HepG2 (cell line): ENCODE measurements around the gene LRRC74A. TPM values are rescaled to one million over a fixed set of nuclear protein-coding genes. Genes with fewer than 3 reads are reported as not detected.
A peak's percentile ranks its signal among the peaks of the same experiment; 100 is the strongest.

Source experiments
- ATAC-seq: fragments of 200-7000 bp; cut with Tn5 transposase; 3 replicates; pipeline ENCODE4 v1.9.1; 2020; ENCODE audit warnings: mild to moderate bottlenecking, moderate library complexity
- BruUV-seq: library from RNA; stranded (reverse); fragments of 400-500 nt; replicated peaks from 2 replicates; lab custom pipeline; 2021; lab: Mats Ljungman, UMichigan
- CTCF ChIA-PET: fragments of 300-600 bp; formaldehyde crosslinking; extraction: SDS; loops from one replicate; lab custom pipeline; 2021; ENCODE audit warnings: low total read pairs, inconsistent platforms, low intra/inter-chr PET ratio; lab: Yijun Ruan, JAX
- POLR2A ChIA-PET: fragments of 350-600 bp; sonication (Branson Sonifier 250); formaldehyde crosslinking; loops from one replicate; lab custom pipeline; 2020; ENCODE audit warnings: antibody characterized with exemption, inconsistent platforms; lab: Yijun Ruan, JAX
- DNase-seq: peaks from one replicate; pipeline ENCODE4 v3.0.0-alpha.2; 2015; ENCODE audit warnings: low spot score
- FAIRE-seq: peaks from 3 replicates; lab custom pipeline; 2011; peaks lifted over from hg19 to GRCh38; lab: Jason Lieb, UNC
- H2AFZ ChIP-seq: one replicate; pipeline ENCODE4 v1.6.1; 2011; ENCODE audit warnings: low read length, inconsistent platforms
- H3K27ac ChIP-seq: fragments of 300-600 bp; 3 replicates; pipeline ENCODE4 v1.8.0; 2011; ENCODE audit warnings: mixed run types, mild to moderate bottlenecking, mixed read lengths, low read length, inconsistent platforms; ENCODE audit not compliant: insufficient read depth; ENCODE audit errors: extremely low read length
- H3K27me3 ChIP-seq, 2 experiments: fragments of 200-600 bp in 1 of 2; 2 replicates in 1 of 2; 3 replicates in 1 of 2; pipeline versions ENCODE4 v1.6.0 to v1.8.0; 2011; ENCODE audit warnings: low read length in 2 of 2, mild to moderate bottlenecking in 2 of 2, moderate library complexity in 2 of 2, inconsistent platforms in 1 of 2; ENCODE audit not compliant: insufficient read depth in 2 of 2, control insufficient read depth in 1 of 2
- H3K36me3 ChIP-seq, 2 experiments: fragments of 200-600 bp in 1 of 2; replicated peaks in 1 of 2; 2 replicates in 1 of 2; 3 replicates in 1 of 2; pipeline versions ENCODE4 v1.5.1 to v1.8.0; 2011; ENCODE audit warnings: low read length in 2 of 2, inconsistent platforms in 1 of 2; ENCODE audit not compliant: insufficient read depth in 2 of 2, control insufficient read depth in 1 of 2
- H3K4me1 ChIP-seq: 2 replicates; pipeline ENCODE4 v1.5.1; 2012; ENCODE audit warnings: low read length, inconsistent platforms; ENCODE audit not compliant: insufficient read depth
- H3K4me2 ChIP-seq: 2 replicates; pipeline ENCODE4 v1.6.0; 2011; ENCODE audit warnings: low read depth, low read length, inconsistent platforms
- H3K4me3 ChIP-seq, 3 experiments: fragments of 200-600 bp in 1 of 3; sonication (generic), shearing (Covaris generic) in 1 of 3; replicated peaks in 1 of 3; 2 replicates each; pipeline ENCODE4 v1.5.1; 2011 to 2016; ENCODE audit warnings: low read length in 3 of 3, inconsistent platforms in 2 of 3, low read depth in 2 of 3, mild to moderate bottlenecking in 2 of 3, control low read depth in 1 of 3, mixed read lengths in 1 of 3; ENCODE audit not compliant: insufficient read depth in 1 of 3
- H3K79me2 ChIP-seq: one replicate; pipeline ENCODE4 v1.6.1; 2011; ENCODE audit warnings: low read length, inconsistent platforms; ENCODE audit not compliant: insufficient read depth
- H3K9ac ChIP-seq: 2 replicates; pipeline ENCODE4 v1.6.0; 2011; ENCODE audit warnings: mild to moderate bottlenecking, low read depth, low read length, inconsistent platforms; ENCODE audit not compliant: insufficient read depth
- H3K9me3 ChIP-seq: 2 replicates; pipeline ENCODE4 v1.5.1; 2012; ENCODE audit warnings: mild to moderate bottlenecking, low read length
- H4K20me1 ChIP-seq: 2 replicates; pipeline ENCODE4 v1.6.0; 2011; ENCODE audit warnings: inconsistent platforms, mild to moderate bottlenecking, low read length, moderate library complexity; ENCODE audit not compliant: insufficient read depth
- CBX2 ChIP-seq, 2 experiments: fragments of 200-600 bp in 1 of 2; sonication (generic); formaldehyde crosslinking in 1 of 2; IDR thresholded peaks; 2 replicates each; pipeline versions ENCODE4 v1.7.0 to v1.8.1; 2018 to 2022; ENCODE audit warnings: low read depth in 2 of 2, low read length in 1 of 2, mild to moderate bottlenecking in 1 of 2, missing genetic modification reagents in 1 of 2
- CEBPB ChIP-seq: IDR thresholded peaks from 2 replicates; pipeline ENCODE4 v1.6.1; 2011; ENCODE audit warnings: low read depth, low read length, improper control_type of control experiment, borderline replicate concordance
- ELF1 ChIP-seq: sonication (generic); formaldehyde crosslinking; IDR thresholded peaks from 2 replicates; pipeline ENCODE4 v1.4.0; 2020; ENCODE audit warnings: missing genetic modification reagents
- FOXA3 ChIP-seq: IDR thresholded peaks from 2 replicates; pipeline ENCODE4 v1.6.1; 2016; ENCODE audit warnings: missing genetic modification reagents, missing compliant biosample characterization
- FOXM1 ChIP-seq: sonication (generic); formaldehyde crosslinking; IDR thresholded peaks from 2 replicates; pipeline ENCODE4 v1.5.0; 2020; ENCODE audit warnings: missing genetic modification reagents
- MATR3 ChIP-seq: sonication (generic); formaldehyde crosslinking; IDR thresholded peaks from 2 replicates; pipeline ENCODE4 v1.4.0; 2020; ENCODE audit warnings: missing genetic modification reagents
- MLX ChIP-seq: IDR thresholded peaks from 2 replicates; pipeline ENCODE4 v1.6.1; 2016
- RAD51 ChIP-seq: fragments of 450-650 bp; IDR thresholded peaks from 2 replicates; pipeline ENCODE4 v1.6.1; 2016; ENCODE audit warnings: borderline replicate concordance
- RBAK ChIP-seq: sonication (generic); formaldehyde crosslinking; IDR thresholded peaks from 2 replicates; pipeline ENCODE4 v1.5.1; 2020; ENCODE audit warnings: mild to moderate bottlenecking, missing genetic modification reagents
- REST ChIP-seq, 2 experiments: IDR thresholded peaks; 2 replicates each; pipeline ENCODE4 v1.6.1; 2011 to 2012; ENCODE audit warnings: low read length in 2 of 2, borderline replicate concordance in 1 of 2, low read depth in 1 of 2, mild to moderate bottlenecking in 1 of 2, moderate library complexity in 1 of 2
- SAFB2 ChIP-seq: sonication (generic); formaldehyde crosslinking; IDR thresholded peaks from 2 replicates; pipeline ENCODE4 v1.5.1; 2020; ENCODE audit warnings: missing genetic modification reagents, low read depth, mild to moderate bottlenecking, borderline replicate concordance
- STAG1 ChIP-seq: sonication (generic); formaldehyde crosslinking; IDR thresholded peaks from 2 replicates; pipeline ENCODE4 v1.4.0; 2020; ENCODE audit warnings: missing genetic modification reagents
- ZBTB34 ChIP-seq: sonication (generic); formaldehyde crosslinking; IDR thresholded peaks from 2 replicates; pipeline ENCODE4 v1.8.0; 2022; ENCODE audit warnings: mild to moderate bottlenecking, missing genetic modification reagents
- ZBTB7A ChIP-seq: sonication (generic); formaldehyde crosslinking; IDR thresholded peaks from 2 replicates; pipeline ENCODE4 v1.8.0; 2022; ENCODE audit warnings: mild to moderate bottlenecking, missing genetic modification reagents
- ZMYM2 ChIP-seq: sonication (generic); formaldehyde crosslinking; IDR thresholded peaks from 2 replicates; pipeline ENCODE4 v1.8.0; 2022; ENCODE audit warnings: mild to moderate bottlenecking, missing genetic modification reagents
- ZNF292 ChIP-seq: sonication (generic); formaldehyde crosslinking; IDR thresholded peaks from 2 replicates; pipeline ENCODE4 v1.8.1; 2022; ENCODE audit warnings: mild to moderate bottlenecking, low read depth, missing genetic modification reagents, borderline replicate concordance
- ZNF543 ChIP-seq: sonication (generic); formaldehyde crosslinking; IDR thresholded peaks from 2 replicates; pipeline ENCODE4 v1.4.0; 2020; ENCODE audit warnings: mild to moderate bottlenecking, missing genetic modification reagents
- ZNF619 ChIP-seq: sonication (generic); formaldehyde crosslinking; IDR thresholded peaks from 2 replicates; pipeline ENCODE4 v1.4.0; 2020; ENCODE audit warnings: mild to moderate bottlenecking, missing genetic modification reagents
- WGBS: methylation state at CpG from one replicate; pipeline ENCODE4 v1.1.6; 2017; ENCODE audit warnings: low lambda C conversion rate; 5-methylcytosine and 5-hydroxymethylcytosine counted together
- in situ Hi-C: cut with HindIII; loops from 2 replicates; pipeline ENCODE4 v1.10.0; 2017; ENCODE audit warnings: low pct_unique_long_range_greater_than_20kb; ENCODE audit not compliant: extremely low pct_ligation_motif_present
- intact Hi-C: fragments of 100-400 bp; cut with micrococcal nuclease; formaldehyde crosslinking; loops from one replicate; pipeline ENCODE4 v1.10.0; 2022; ENCODE audit not compliant: unreplicated experiment
- polyA plus RNA-seq, 8 experiments: library from polyadenylated mRNA; depleted of rRNA in 3 of 8; stranded (reverse) in 7 of 8; unstranded in 1 of 8; fragments of >200 nt; fragmentation: Illumina TruSeq in 4 of 8; extraction: Trizol in 4 of 8; gene quantifications; 2 replicates each; pipeline versions ENCODE4 v1.2.1 to v1.2.3, GENCODE V29; 2011 to 2016; ENCODE audit warnings: low read depth in 4 of 8, missing spikeins in 1 of 8, mixed read lengths in 1 of 8; ENCODE audit not compliant: insufficient read depth in 1 of 8
- total RNA-seq, 5 experiments: library from RNA; depleted of rRNA; stranded (reverse); fragments of >200 nt; fragmentation: Illumina TruSeq; extraction: Trizol; gene quantifications; 2 replicates each; pipeline ENCODE4 v1.2.3, GENCODE V29; 2016; ENCODE audit warnings: low read depth in 1 of 5

The LRRC74A gene
- total and polyA plus RNA-seq, 2 of the 13 experiments (the other 11 are each of a cell fraction or from before 2014, with no cell fraction given): not detected

GRCh38 chr14:76810525-76810924 is 15.7 kb upstream of the LRRC74A start:
- Histone ChIP-seq H3K9me3 (no peaks in the 10 kb centered on the region), H3K4me3 (peak overlapping the region in 2 of 3 experiments; percentile 87 to 96; a peak in 3 of 6 replicates), H3K79me2 (peaks cover 2% of the 10 kb centered on the region), H4K20me1 (no peaks in the 10 kb centered on the region), H3K4me2 (peak overlapping the region; percentile 92), H3K36me3 (peaks cover 3 to 31% of the 10 kb centered on the region in 2 experiments; a peak in 3 of 5 replicates), H3K9ac (peak overlapping the region; percentile 48; the same call in 1 of the 2 replicates), H3K4me1 (peaks cover 22% of the 10 kb centered on the region), H3K27ac (peak overlapping the region; percentile 56), H3K27me3 (0 out of 5 replicates have a peak, but pooled peaks cover 0 to 4% of the 10 kb centered on the region in 2 experiments), H2AFZ (no peak overlapping the region)
- ChIA-PET CTCF (no interaction called here), POLR2A (interaction anchor here (0.7 to 3.8 kb wide), 4 partner anchors 8 to 1448 kb away, joined by 3 to 62 read pairs (median 3); no protein-coding TSS in a partner anchor)
- in situ Hi-C loops (no loop called here), intact Hi-C loops (no loop called here)
- FAIRE-seq (no peak), ATAC-seq (no peak), DNase-seq (no peak)
- TF ChIP-seq SAFB2 (CRISPR knock-in tag) (no peak), CBX2 (IDR thresholded peaks at IDR 0.05; ENCODE audit: low read depth, low read length) (no peak), CBX2 (CRISPR knock-in tag; IDR thresholded peaks at IDR 0.05; ENCODE audit: low read depth) (no peak), MATR3 (CRISPR knock-in tag) (no peak), ZBTB7A (CRISPR knock-in tag) (no peak), CEBPB (no peak), ZNF543 (CRISPR knock-in tag) (no peak), RBAK (CRISPR knock-in tag) (no peak), FOXM1 (CRISPR knock-in tag) (no peak), MLX (CRISPR knock-in tag) (no peak), REST (IDR thresholded peaks at IDR 0.05; ENCODE audit: borderline replicate concordance in 1 of 2, low read depth in 1 of 2, low read length in 2 of 2) (no peak), FOXA3 (CRISPR knock-in tag) (no peak), RAD51 (no peak), ZBTB34 (CRISPR knock-in tag) (no peak), ZNF292 (CRISPR knock-in tag) (no peak), ZNF619 (CRISPR knock-in tag) (no peak), STAG1 (CRISPR knock-in tag) (no peak), ELF1 (CRISPR knock-in tag) (no peak), ZMYM2 (CRISPR knock-in tag) (no peak)
- no TSS peak for BruUV-seq
- WGBS: 54% methylated on average over 3 of the region's 3 CpGs
